Mesothelial cell of epicardium (in vitro differentiated cells): ENCODE measurements around the gene DHRS1. TPM values are rescaled to one million over a fixed set of nuclear protein-coding genes. Genes with fewer than 3 reads are reported as not detected.
"Not testable (repeated sequence)": the region's sequence is repeated elsewhere in the genome, so short reads cannot be mapped to it uniquely, and the experiment has no call there.

Experiments
- DNase-seq, 2 experiments: peaks; one replicate each; pipeline ENCODE4 v3.0.0; 2021; ENCODE audit warnings: low spot score in 2 of 2; ENCODE audit not compliant: unreplicated experiment in 2 of 2
- H3K27ac Mint-ChIP-seq: 2 replicates; pipeline ENCODE4 v1.8.0; 2021; ENCODE audit warnings: mixed read lengths
- H3K27me3 Mint-ChIP-seq: 2 replicates; pipeline ENCODE4 v1.8.0; 2021; ENCODE audit warnings: low read depth, mixed read lengths
- H3K36me3 Mint-ChIP-seq: 2 replicates; pipeline ENCODE4 v1.8.0; 2021; ENCODE audit warnings: mixed read lengths
- H3K4me1 Mint-ChIP-seq: 2 replicates; pipeline ENCODE4 v1.8.0; 2021; ENCODE audit warnings: mixed read lengths
- H3K4me3 Mint-ChIP-seq: 2 replicates; pipeline ENCODE4 v1.8.0; 2021; ENCODE audit warnings: mild to moderate bottlenecking, moderate library complexity, mixed read lengths
- H3K9me3 Mint-ChIP-seq: 2 replicates; pipeline ENCODE4 v1.8.0; 2021; ENCODE audit warnings: mixed read lengths
- total RNA-seq: library from RNA; stranded (reverse); gene quantifications from 3 replicates; pipeline ENCODE4 v1.2.1, GENCODE V29; 2021
- TF ChIP-seq, protein P1 (sequence below): fragments of 200-600 bp; sonication (generic); IDR thresholded peaks from one replicate; pipeline ENCODE4 v1.5.0; 2021; ENCODE audit warnings: antibody characterized with exemption; ENCODE audit not compliant: unreplicated experiment

The DHRS1 gene
- total RNA-seq, 1 donor from 2014 or later: 38.3 TPM

DNA sequence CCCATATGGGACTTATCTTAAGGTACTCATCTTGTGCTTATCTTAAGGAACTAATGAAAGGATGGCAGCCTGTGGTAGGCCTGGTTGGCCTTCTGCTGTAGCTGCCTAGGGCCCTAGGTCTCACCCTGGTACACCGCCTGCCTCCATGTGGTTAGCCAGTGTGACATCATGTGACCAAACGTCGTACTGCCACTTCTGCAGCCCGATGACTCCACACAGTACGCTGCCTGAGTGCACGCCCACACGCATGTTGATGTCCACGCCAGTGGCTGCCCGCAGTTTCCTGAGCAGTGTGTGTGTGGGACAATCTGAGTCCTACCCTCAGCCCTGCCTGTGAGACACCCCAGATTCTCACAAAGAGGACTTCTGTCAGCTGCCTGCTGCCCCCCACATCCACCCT, 30.2 kb upstream of the DHRS1 start:
- DNase-seq: no peak
- Mint-ChIP-seq H3K4me1 (peaks cover 13% of the 10 kb centered on the region), H3K27ac (no peak overlapping the region), H3K36me3 (no peaks in the 10 kb centered on the region), H3K9me3 (no peaks in the 10 kb centered on the region), H3K27me3 (peaks cover 37% of the 10 kb centered on the region), H3K4me3 (no peak overlapping the region)
- TF ChIP-seq, protein P1, sequence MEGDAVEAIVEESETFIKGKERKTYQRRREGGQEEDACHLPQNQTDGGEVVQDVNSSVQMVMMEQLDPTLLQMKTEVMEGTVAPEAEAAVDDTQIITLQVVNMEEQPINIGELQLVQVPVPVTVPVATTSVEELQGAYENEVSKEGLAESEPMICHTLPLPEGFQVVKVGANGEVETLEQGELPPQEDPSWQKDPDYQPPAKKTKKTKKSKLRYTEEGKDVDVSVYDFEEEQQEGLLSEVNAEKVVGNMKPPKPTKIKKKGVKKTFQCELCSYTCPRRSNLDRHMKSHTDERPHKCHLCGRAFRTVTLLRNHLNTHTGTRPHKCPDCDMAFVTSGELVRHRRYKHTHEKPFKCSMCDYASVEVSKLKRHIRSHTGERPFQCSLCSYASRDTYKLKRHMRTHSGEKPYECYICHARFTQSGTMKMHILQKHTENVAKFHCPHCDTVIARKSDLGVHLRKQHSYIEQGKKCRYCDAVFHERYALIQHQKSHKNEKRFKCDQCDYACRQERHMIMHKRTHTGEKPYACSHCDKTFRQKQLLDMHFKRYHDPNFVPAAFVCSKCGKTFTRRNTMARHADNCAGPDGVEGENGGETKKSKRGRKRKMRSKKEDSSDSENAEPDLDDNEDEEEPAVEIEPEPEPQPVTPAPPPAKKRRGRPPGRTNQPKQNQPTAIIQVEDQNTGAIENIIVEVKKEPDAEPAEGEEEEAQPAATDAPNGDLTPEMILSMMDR: no peak

DNA sequence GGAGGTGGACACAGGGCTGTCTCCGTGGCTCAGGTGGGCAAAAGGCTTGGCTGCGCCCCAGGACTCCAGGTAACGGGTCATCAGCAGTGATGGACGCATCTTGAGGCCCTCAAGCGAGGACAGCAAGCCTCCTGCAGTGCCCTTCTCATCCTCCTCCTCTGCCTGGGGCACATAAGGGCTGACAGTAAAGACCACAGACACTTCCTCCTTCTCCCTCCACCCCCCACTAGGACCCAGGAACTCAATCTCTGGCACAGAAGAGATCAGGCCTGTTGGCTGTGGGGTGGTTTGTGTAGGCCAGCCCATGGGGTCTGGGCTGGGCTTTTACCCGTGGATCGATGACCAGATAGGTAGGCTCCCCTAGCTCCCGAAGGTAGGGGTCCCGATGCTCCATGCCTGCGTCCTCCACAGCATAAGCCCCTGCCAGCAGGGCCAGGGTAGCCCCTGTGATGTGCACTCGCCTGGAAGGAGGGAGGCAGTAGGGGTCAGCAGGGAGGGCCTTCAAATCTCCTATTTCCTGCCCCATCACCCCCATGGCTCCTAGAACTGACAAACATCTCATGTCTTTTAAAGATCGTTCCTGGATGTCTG, 29.6 kb upstream of the DHRS1 start:
- no peaks in the 10 kb centered on the region for H3K9me3 Mint-ChIP-seq
- no peak overlapping the region for H3K27ac Mint-ChIP-seq
- no peak for DNase-seq
- TF ChIP-seq, protein P1: no peak
- H3K4me3 Mint-ChIP-seq: no peak overlapping the region
- H3K27me3 Mint-ChIP-seq: peaks cover 33% of the 10 kb centered on the region
- H3K4me1 Mint-ChIP-seq: peaks cover 11% of the 10 kb centered on the region
- H3K36me3 Mint-ChIP-seq: no peaks in the 10 kb centered on the region

DNA sequence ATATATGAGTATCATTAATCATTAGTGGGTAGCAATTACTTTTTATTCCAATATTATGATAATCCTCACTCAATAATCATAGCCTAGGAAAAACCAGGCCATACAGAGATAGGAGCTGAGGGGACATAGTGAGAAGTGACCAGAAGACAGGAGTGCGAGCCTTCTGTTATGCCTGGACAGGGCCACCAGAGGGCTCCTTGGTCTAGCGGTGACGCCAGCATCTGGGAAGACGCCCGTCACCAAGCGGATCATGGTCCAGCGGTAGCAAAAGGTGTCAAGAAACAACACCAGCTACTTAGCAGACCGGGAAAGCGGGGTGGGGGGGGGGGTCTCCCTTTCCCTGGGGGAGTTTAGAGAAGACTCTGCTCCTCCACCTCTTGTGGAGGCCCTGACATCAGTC, 28.3 kb upstream of the DHRS1 start:
- H3K27me3 Mint-ChIP-seq: peaks cover 20% of the 10 kb centered on the region
- DNase-seq: peak in 1 of 2 experiments; percentile 47
- H3K4me3 Mint-ChIP-seq, H3K27ac Mint-ChIP-seq, H3K36me3 Mint-ChIP-seq, H3K4me1 Mint-ChIP-seq, H3K9me3 Mint-ChIP-seq: not testable (repeated sequence)
- TF ChIP-seq, protein P1: peak; percentile 42

DNA sequence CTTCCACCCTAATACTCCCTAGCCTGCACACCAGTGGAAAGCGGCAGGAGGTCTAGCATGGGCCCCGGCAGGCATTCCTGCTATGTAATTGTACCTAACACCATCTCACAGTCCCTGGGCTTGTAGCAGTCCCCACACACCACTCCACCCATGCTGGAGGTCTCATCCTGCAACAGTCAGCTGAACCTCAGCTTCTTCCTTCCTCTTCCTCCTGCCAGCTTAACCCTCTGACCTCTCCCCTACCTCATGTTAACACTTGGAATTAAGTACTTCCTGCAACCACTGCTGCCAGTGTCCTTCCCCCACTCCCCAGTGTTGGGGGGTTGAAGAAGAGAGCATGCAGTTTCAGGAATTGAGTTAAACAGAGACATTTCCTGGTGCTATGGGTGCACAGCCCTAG, 27.7 kb upstream of the DHRS1 start:
- no peaks in the 10 kb centered on the region for H3K36me3 Mint-ChIP-seq
- no peak for DNase-seq
- H3K27me3 Mint-ChIP-seq: peaks cover 14% of the 10 kb centered on the region
- no peak overlapping the region for H3K4me3 Mint-ChIP-seq
- H3K9me3 Mint-ChIP-seq: no peaks in the 10 kb centered on the region
- H3K4me1 Mint-ChIP-seq: peaks cover 4% of the 10 kb centered on the region
- no peak overlapping the region for H3K27ac Mint-ChIP-seq
- TF ChIP-seq, protein P1: no peak

DNA sequence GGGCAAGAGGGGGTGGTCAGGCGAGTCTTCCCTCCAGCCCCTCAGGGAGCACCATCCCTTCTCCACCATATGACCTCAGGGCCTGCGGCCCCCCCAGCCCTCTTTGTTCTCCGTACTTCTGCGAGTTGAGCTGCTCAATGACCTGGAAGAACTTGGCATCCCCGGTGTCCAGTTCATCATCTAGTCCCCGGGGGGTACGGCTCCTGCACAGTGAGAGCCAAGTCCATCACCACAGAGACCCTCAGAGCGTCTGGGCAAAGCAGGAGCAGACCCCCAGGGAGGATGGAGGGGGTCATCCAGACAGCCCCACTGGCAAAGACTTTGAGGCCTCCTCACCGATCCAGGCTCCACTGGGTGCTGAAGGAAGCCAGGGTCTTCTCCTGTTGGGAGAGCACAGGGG, 26.4 kb upstream of the DHRS1 start:
- DNase-seq: no peak
- H3K27me3 Mint-ChIP-seq: peaks cover 4% of the 10 kb centered on the region

More for the DNA sequence above, 26.4 kb upstream of the DHRS1 start:
- no peak overlapping the region for H3K27ac Mint-ChIP-seq
- H3K4me3 Mint-ChIP-seq: no peak overlapping the region
- TF ChIP-seq, protein P1: no peak
- no peaks in the 10 kb centered on the region for H3K9me3 Mint-ChIP-seq
- peaks cover 5% of the 10 kb centered on the region for H3K4me1 Mint-ChIP-seq
- no peaks in the 10 kb centered on the region for H3K36me3 Mint-ChIP-seq
